HG03571 (cell line): ENCODE results near the gene MAT1A.
"Not testable (repeated sequence)": the region's sequence is repeated elsewhere in the genome, so short reads cannot be mapped to it uniquely, and the experiment has no call there.

ENCODE experiments used
- ATAC-seq: cut with Tn5 transposase; IDR thresholded peaks from one replicate; pipeline ENCODE4 v1.9.1; 2021; ENCODE audit not compliant: unreplicated experiment

MAT1A gene

GRCh38 chr10:80233871-80234270 is 55.6 kb downstream of the MAT1A start:
- not testable (repeated sequence) for ATAC-seq

- ATAC-seq, result not testable (repeated sequence)
These were observed 62.7 kb downstream of the MAT1A start for GRCh38 chr10:80226723-80227122.

- ATAC-seq, result not testable (repeated sequence)
These were observed 66.4 kb downstream of the MAT1A start for GRCh38 chr10:80223031-80223419.
